Epithelial cell of esophagus (primary cell): ENCODE data around the gene GZMB.

Experiments used
- DNase-seq: peaks from one replicate; pipeline ENCODE4 v3.0.0; 2010; ENCODE audit warnings: low read depth
- H3K4me3 ChIP-seq: 2 replicates; pipeline ENCODE4 v1.5.1; 2011; ENCODE audit warnings: mild to moderate bottlenecking, low read length, control low read depth
- TF ChIP-seq, protein P1 (sequence below): IDR thresholded peaks from 2 replicates; pipeline ENCODE4 v1.5.1; 2011; ENCODE audit warnings: low read depth, mild to moderate bottlenecking, low read length, control low read depth, inconsistent platforms; ENCODE audit not compliant: insufficient read depth; ENCODE audit errors: missing control alignments

The GZMB gene

DNA sequence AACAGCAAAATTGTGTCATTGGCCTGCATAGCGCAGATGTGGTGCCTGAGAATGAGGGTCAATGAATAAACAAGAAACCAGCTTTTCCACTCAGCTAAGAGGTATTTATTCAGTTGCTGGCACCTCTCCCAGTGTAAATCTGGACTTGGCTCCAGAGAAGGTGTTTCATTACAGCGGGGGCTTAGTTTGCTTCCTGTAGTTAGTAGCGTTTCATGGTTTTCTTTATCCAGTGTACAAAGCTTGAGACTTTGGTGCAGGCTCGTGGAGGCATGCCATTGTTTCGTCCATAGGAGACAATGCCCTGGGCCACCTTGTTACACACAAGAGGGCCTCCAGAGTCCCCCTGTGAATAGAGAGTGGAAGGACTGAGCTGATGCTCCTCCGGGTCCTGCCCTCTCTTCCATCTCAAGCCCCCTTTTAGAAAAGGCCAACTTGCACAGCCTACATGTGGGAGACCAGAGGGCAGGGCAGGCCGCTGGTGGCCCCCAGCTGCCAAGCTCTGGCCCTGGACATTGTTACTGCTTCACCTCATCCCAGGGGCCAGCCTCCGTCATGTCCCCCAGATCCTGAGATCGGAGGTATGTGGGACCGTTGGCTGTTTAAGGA lies 3.0 kb downstream of the GZMB start:
- TF ChIP-seq, protein P1, sequence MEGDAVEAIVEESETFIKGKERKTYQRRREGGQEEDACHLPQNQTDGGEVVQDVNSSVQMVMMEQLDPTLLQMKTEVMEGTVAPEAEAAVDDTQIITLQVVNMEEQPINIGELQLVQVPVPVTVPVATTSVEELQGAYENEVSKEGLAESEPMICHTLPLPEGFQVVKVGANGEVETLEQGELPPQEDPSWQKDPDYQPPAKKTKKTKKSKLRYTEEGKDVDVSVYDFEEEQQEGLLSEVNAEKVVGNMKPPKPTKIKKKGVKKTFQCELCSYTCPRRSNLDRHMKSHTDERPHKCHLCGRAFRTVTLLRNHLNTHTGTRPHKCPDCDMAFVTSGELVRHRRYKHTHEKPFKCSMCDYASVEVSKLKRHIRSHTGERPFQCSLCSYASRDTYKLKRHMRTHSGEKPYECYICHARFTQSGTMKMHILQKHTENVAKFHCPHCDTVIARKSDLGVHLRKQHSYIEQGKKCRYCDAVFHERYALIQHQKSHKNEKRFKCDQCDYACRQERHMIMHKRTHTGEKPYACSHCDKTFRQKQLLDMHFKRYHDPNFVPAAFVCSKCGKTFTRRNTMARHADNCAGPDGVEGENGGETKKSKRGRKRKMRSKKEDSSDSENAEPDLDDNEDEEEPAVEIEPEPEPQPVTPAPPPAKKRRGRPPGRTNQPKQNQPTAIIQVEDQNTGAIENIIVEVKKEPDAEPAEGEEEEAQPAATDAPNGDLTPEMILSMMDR: no peak
- no peak overlapping the region for H3K4me3 ChIP-seq

GRCh38 chr14:24630087-24630871 lies 3.7 kb downstream of the GZMB start:
- TF ChIP-seq, protein P1: no peak
- DNase-seq: no peak
- H3K4me3 ChIP-seq: no peak overlapping the region

More for the DNA sequence above, 3.0 kb downstream of the GZMB start:
- DNase-seq: peak; percentile 77

GRCh38 chr14:24629521-24629920 lies 4.5 kb downstream of the GZMB start:
- TF ChIP-seq, protein P1: no peak
- no peak for DNase-seq
- no peak overlapping the region for H3K4me3 ChIP-seq

GRCh38 chr14:24613747-24614146 lies 20.2 kb downstream of the GZMB start:
- TF ChIP-seq, protein P1: no peak
- H3K4me3 ChIP-seq: no peak overlapping the region
- DNase-seq: peak; percentile 58

- TF ChIP-seq, protein P1: no peak
- no peak overlapping the region for H3K4me3 ChIP-seq
- peak; percentile 55 for DNase-seq
Observed at GRCh38 chr14:24613241-24613640, 20.7 kb downstream of the GZMB start.

- TF ChIP-seq, protein P1: no peak
- H3K4me3 ChIP-seq: no peak overlapping the region
- DNase-seq: peak; percentile 46
Observed at GRCh38 chr14:24612196-24612595, 21.8 kb downstream of the GZMB start.
